Activated T-helper 1 cell treated with Interleukin-2 at 50 U/mL for 16 hours (primary cell): Measurements from ENCODE around the gene OR4C3.
"Not testable (repeated sequence)": the region's sequence is repeated elsewhere in the genome, so short reads cannot be mapped to it uniquely, and the experiment has no call there.

Experiments used
- DNase-seq: peaks from one replicate; pipeline ENCODE4 v3.0.0-alpha.2; 2020; ENCODE audit warnings: low read depth

The OR4C3 gene

GRCh38 chr11:48324620-48325019 is at the start of gene OR4C3:
Gene OR4C3, plus strand, starts transcription at chr11:48324920. Its CDS starts 102 bp downstream, at chr11:48325022.
- not testable (repeated sequence) for DNase-seq

DNA sequence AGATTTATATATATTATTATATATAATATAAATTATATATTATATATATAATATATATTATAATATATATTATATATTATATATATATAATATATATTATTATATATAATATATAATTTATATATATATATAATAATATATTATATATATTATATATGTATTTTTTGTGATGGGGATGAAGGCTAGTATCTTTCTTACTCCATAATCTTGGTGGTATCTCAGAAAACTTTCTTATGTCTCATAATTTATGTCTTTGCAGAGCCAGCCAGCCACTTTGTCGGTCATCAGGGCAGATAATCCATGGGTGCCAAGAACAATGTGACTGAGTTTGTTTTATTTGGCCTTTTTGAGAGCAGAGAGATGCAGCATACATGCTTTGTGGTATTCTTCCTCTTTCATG is 18.8 kb upstream of the OR4C3 start, which contains the start of gene OR4S1:
Gene OR4S1, plus strand, starts transcription at position 301 of the 400 bp plus-strand sequence. Its CDS starts 0 bp downstream, at position 301.
- DNase-seq: no peak

DNA sequence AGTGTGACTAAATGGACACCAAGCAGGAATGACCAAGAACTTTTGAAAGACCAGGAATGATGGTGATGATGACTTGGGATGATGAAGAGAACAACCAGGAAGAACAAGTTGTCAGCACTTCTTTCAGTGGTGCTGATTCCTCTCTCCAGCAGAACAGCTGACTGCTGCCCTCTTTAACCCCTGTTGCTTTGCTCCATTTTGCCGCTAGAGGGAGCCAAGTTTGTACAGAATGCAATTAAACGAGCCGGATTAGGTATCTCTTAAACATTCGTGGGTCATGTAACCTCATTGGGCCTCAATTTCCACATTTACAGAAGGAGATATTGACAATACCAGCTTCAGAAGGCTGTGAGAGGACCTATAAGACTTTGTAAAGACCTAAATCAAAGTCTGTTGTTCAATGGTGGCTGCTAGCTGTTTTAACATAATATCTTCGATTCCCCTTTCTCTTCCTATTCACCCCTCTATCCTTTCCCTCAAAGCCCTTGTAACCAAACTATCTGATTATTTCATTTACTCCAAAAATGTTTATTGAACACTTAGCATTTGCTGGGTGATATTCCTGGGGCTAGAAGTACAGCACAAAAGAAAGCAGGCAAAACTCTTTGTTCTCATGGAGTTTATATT is 16.8 kb upstream of the OR4C3 start:
- DNase-seq: peak; percentile 5

- not testable (repeated sequence) for DNase-seq
Observed at GRCh38 chr11:48313590-48313989, 11.1 kb upstream of the OR4C3 start.

DNA sequence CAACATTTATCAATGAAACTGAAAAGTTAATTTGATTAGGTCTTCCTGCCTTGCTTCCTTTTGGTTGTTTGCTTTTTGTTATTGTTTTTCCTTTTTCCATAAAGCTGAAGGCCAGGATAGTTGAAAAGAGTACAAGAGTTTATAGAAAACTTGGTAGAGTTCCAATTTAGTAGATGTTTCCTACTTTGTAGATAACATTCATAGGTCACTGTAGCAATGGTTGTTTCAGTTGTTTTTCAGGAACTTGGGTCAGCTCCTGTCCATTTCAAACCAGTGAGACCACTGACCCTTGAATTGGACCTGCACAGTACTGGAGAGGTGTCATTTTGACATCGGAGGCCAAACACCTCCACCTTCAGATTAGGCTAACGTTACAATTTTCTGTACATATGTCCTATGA is 4.9 kb upstream of the OR4C3 start:
- not testable (repeated sequence) for DNase-seq

- DNase-seq: no peak
Observed at GRCh38 chr11:48341466-48341865, 16.7 kb downstream of the OR4C3 start.

- DNase-seq: not testable (repeated sequence)
Observed at GRCh38 chr11:48342505-48342904, 17.8 kb downstream of the OR4C3 start.

DNA sequence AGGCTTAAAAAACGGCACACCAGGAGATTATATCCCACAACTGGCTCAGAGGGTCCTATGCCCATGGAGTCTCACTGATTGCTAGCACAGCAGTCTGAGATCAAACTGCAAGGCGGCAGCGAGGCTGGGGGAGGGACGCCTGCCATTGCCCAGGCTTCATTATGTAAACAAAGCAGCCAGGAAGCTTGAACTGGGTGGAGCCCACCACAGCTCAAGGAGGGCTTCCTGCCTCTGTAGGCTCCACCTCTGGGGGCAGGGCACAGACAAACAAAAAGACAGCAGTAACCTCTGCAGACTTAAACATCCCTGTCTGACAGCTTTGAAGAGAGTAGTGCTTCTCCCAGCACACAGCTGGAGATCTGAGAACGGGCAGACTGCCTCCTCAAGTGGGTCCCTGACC is 21.6 kb downstream of the OR4C3 start:
- not testable (repeated sequence) for DNase-seq

DNA sequence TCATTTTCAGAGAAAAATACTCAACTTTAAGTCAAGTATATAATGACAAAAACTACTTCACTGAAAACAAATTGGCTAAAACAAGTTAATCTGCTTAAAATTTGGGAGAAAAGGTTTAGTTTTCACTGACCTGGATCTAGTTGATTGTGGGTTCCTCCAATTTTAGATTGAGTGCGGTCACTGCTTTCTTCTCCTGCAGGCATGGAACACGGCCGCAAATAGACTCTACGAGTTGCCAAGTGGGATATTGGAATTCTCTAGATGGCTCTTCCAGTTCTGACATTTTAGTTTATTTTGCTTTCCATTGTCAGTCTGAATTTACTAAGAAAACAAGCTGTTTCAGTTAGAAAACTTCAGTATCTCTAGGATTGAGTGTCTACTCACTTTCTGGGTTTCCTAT is 29.3 kb downstream of the OR4C3 start:
- DNase-seq: no peak

- no peak for DNase-seq
Observed at GRCh38 chr11:48354677-48355076, 30.0 kb downstream of the OR4C3 start.

DNA sequence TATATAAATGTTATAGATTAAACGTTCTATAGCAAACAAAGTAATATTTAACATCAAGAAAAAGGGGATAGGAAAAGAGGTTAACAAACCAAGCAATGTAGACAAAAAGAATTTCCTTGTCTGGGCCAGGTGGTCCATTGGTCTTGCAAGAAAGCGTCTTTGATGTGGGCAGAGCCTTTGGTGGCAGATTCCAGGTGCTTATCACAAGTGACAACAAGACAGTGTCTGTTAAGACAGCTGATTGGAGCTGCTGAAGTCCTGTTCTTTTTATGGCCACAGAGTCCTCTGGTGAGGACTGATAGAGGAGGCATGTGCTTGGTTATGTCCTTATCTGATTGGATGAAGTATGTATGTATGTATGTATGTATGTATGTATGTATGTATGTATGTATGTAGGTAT is 36.6 kb downstream of the OR4C3 start:
- DNase-seq: not testable (repeated sequence)

- no peak for DNase-seq
Observed at GRCh38 chr11:48366365-48366764, 41.6 kb downstream of the OR4C3 start, which contains the start of gene OR4C5. Gene OR4C5, minus strand, starts transcription at chr11:48366465. Its CDS starts 0 bp downstream, at chr11:48366465.
